Transverse colon (tissue), 3 donors: ENCODE results near the gene RAP1GDS1.

ENCODE experiments used
- EP300 ChIP-seq: sonication (generic); formaldehyde crosslinking; IDR thresholded peaks from one replicate; pipeline ENCODE4 v1.6.1; 2017; ENCODE audit warnings: antibody characterized with exemption, low read depth
- TF ChIP-seq, protein P1 (sequence below), 5 experiments: fragments of 200-600 bp in 3 of 5; fragments of 450-650 bp in 2 of 5; sonication (generic) in 3 of 5; IDR thresholded peaks; 1 replicate in 2 of 5; 2 replicates in 3 of 5; pipeline ENCODE4 v1.5.1; 2016 to 2017; ENCODE audit warnings: antibody characterized with exemption in 5 of 5, inconsistent platforms in 3 of 5, mild to moderate bottlenecking in 2 of 5, moderate library complexity in 1 of 5

DNA sequence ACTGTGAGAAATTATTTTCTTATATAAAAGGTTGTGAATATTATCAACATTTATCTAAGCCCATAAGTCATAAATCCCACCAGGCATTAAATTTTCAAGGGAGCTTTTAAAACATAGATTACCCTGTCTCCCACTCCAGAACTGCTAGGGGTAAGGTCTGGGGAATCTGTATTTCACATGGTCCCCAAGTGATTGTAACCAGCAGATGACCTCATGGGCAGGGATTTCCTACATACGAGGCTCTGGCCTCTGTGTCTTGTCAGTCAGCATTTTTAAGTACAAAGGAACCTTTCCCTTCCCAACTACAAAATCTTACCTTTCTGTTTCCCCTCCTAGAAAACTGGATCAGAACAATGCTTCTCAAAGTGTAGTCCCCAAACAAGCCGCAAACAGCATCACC lies 208.6 kb downstream of the RAP1GDS1 start:
- TF ChIP-seq, protein P1, sequence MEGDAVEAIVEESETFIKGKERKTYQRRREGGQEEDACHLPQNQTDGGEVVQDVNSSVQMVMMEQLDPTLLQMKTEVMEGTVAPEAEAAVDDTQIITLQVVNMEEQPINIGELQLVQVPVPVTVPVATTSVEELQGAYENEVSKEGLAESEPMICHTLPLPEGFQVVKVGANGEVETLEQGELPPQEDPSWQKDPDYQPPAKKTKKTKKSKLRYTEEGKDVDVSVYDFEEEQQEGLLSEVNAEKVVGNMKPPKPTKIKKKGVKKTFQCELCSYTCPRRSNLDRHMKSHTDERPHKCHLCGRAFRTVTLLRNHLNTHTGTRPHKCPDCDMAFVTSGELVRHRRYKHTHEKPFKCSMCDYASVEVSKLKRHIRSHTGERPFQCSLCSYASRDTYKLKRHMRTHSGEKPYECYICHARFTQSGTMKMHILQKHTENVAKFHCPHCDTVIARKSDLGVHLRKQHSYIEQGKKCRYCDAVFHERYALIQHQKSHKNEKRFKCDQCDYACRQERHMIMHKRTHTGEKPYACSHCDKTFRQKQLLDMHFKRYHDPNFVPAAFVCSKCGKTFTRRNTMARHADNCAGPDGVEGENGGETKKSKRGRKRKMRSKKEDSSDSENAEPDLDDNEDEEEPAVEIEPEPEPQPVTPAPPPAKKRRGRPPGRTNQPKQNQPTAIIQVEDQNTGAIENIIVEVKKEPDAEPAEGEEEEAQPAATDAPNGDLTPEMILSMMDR (IDR thresholded peaks at IDR 0.05): no peak
- TF ChIP-seq EP300: no peak
